Measurements from ENCODE around the gene PALLD.

GRCh38 chr4:168683595-168683994, 186.7 kb downstream of the PALLD start:
- TF ChIP-seq POLR2A (IDR thresholded peaks at IDR 0.05; ENCODE audit: low read depth, low read length) (no peak), TAF1 (IDR thresholded peaks at IDR 0.05; ENCODE audit: low read depth, low read length) (no peak), POLR2AphosphoS5 (IDR thresholded peaks at IDR 0.05; ENCODE audit: low read depth, low read length) (no peak), SPI1 (IDR thresholded peaks at IDR 0.05; ENCODE audit: low read depth, low read length) (no peak), POU2F2 (IDR thresholded peaks at IDR 0.05; ENCODE audit: low read depth, low read length) (no peak)

Data from GM12891 (cell line).